Measurements from ENCODE around the gene FCN1.

FCN1 gene

GRCh38 chr9:134891713-134892112 is 26.0 kb downstream of the FCN1 start:
- Histone ChIP-seq H2AFZ (ENCODE audit: low read length) (no peak overlapping the region), H4K20me1 (ENCODE audit: insufficient read depth, low read length, poor library complexity, severe bottlenecking) (no peaks in the 10 kb centered on the region), H3K27me3 (ENCODE audit: insufficient read depth, low read length, poor library complexity, severe bottlenecking) (no peaks in the 10 kb centered on the region), H3K9me3 (ENCODE audit: insufficient read depth, low read depth, low read length) (peaks cover 12% of the 10 kb centered on the region; the same call in 1 of the 2 replicates), H3K9ac (ENCODE audit: low read depth, low read length, poor library complexity, severe bottlenecking) (no peak overlapping the region), H3K4me3 (ENCODE audit: low read length, poor library complexity, severe bottlenecking) (no peak overlapping the region), H3K4me1 (ENCODE audit: insufficient read depth, low read length, poor library complexity, severe bottlenecking) (no peaks in the 10 kb centered on the region), H3K4me2 (ENCODE audit: low read depth, low read length, poor library complexity, severe bottlenecking) (no peak overlapping the region), H3F3A (ENCODE audit: low read depth) (no peaks in the 10 kb centered on the region), H3K9me2 (replicated peaks; ENCODE audit: low read depth, low read length) (no peaks in the 10 kb centered on the region), H3K79me2 (ENCODE audit: insufficient read depth, low read length) (no peaks in the 10 kb centered on the region), H3K36me3 (ENCODE audit: insufficient read depth, low read length) (no peaks in the 10 kb centered on the region)
- TF ChIP-seq CTCF (conservative IDR thresholded peaks at IDR 0.05; ENCODE audit: low read length) (no peak), EZH2phosphoT487 (IDR thresholded peaks at IDR 0.05; ENCODE audit: borderline replicate concordance) (no peak)

DNA sequence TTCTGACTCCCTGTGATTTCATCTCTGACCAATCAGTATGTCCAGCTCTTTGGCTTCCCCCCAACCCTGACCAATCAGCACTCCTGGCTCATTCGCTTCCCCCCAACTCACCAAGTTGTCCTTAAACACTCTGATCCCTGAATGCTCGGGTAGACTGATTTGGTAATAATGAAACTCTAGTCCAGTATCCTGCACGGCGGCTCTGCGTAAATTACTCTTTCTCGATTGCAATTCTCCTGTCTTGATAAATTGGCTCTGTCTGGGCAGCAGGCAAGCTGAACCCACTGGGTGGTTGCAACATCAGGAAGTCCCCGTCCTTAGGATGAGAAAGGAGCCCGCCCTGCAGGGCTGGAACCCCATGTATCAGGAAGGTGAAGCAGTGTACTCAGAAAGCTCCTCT is 26.7 kb downstream of the FCN1 start:
- TF ChIP-seq CTCF (conservative IDR thresholded peaks at IDR 0.05; ENCODE audit: low read length) (no peak), EZH2phosphoT487 (IDR thresholded peaks at IDR 0.05; ENCODE audit: borderline replicate concordance) (no peak)
- Histone ChIP-seq H3K9me2 (replicated peaks; ENCODE audit: low read depth, low read length) (no peaks in the 10 kb centered on the region), H4K20me1 (ENCODE audit: insufficient read depth, low read length, poor library complexity, severe bottlenecking) (no peaks in the 10 kb centered on the region), H2AFZ (ENCODE audit: low read length) (no peak overlapping the region), H3K9me3 (ENCODE audit: insufficient read depth, low read depth, low read length) (peaks cover 12% of the 10 kb centered on the region; the same call in 1 of the 2 replicates), H3F3A (ENCODE audit: low read depth) (no peaks in the 10 kb centered on the region), H3K27me3 (ENCODE audit: insufficient read depth, low read length, poor library complexity, severe bottlenecking) (no peaks in the 10 kb centered on the region), H3K4me2 (ENCODE audit: low read depth, low read length, poor library complexity, severe bottlenecking) (no peak overlapping the region), H3K9ac (ENCODE audit: low read depth, low read length, poor library complexity, severe bottlenecking) (no peak overlapping the region), H3K79me2 (ENCODE audit: insufficient read depth, low read length) (no peaks in the 10 kb centered on the region), H3K4me1 (ENCODE audit: insufficient read depth, low read length, poor library complexity, severe bottlenecking) (no peaks in the 10 kb centered on the region), H3K4me3 (ENCODE audit: low read length, poor library complexity, severe bottlenecking) (no peak overlapping the region), H3K36me3 (ENCODE audit: insufficient read depth, low read length) (no peaks in the 10 kb centered on the region)

DNA sequence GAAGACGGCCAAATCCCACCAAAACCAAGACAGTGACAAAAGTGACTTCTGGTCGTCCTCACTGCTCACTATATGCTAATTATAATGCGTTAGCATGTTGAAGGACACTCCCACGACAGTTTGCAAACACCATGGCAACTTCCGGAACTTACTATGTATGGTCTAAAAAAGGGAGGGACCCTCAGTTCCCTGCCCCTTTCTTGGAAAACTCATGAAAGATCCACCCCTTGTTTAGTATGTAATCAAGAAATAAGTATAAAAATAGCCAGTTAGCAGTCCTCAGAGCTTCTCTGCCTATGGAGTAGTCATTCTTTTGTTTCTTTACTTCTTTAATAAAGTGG is 27.6 kb downstream of the FCN1 start:
- H3K27me3 ChIP-seq (ENCODE audit: insufficient read depth, low read length, poor library complexity, severe bottlenecking), result no peaks in the 10 kb centered on the region
- H3K4me3 ChIP-seq (ENCODE audit: low read length, poor library complexity, severe bottlenecking), result no peak overlapping the region
- no peaks in the 10 kb centered on the region for H3K9me2 ChIP-seq (replicated peaks; ENCODE audit: low read depth, low read length)
- H2AFZ ChIP-seq (ENCODE audit: low read length), result no peak overlapping the region
- no peaks in the 10 kb centered on the region for H4K20me1 ChIP-seq (ENCODE audit: insufficient read depth, low read length, poor library complexity, severe bottlenecking)
- no peaks in the 10 kb centered on the region for H3K79me2 ChIP-seq (ENCODE audit: insufficient read depth, low read length)
- no peaks in the 10 kb centered on the region for H3K4me1 ChIP-seq (ENCODE audit: insufficient read depth, low read length, poor library complexity, severe bottlenecking)
- peaks cover 8% of the 10 kb centered on the region; the same call in 1 of the 2 replicates for H3K9me3 ChIP-seq (ENCODE audit: insufficient read depth, low read depth, low read length)
- TF ChIP-seq CTCF (conservative IDR thresholded peaks at IDR 0.05; ENCODE audit: low read length), result no peak
- H3K4me2 ChIP-seq (ENCODE audit: low read depth, low read length, poor library complexity, severe bottlenecking), result no peak overlapping the region
- H3K9ac ChIP-seq (ENCODE audit: low read depth, low read length, poor library complexity, severe bottlenecking), result no peak overlapping the region
- H3F3A ChIP-seq (ENCODE audit: low read depth), result no peaks in the 10 kb centered on the region
- no peaks in the 10 kb centered on the region for H3K36me3 ChIP-seq (ENCODE audit: insufficient read depth, low read length)

All from Loucy (cell line).